ENCODE results near the gene ARMCX4. TPM values are rescaled to one million over a fixed set of nuclear protein-coding genes. Genes with fewer than 3 reads are reported as not detected.

The ARMCX4 gene
- total and polyA plus RNA-seq, 2 of the 8 experiments (the other 6 are each of a cell fraction or from before 2014, with no cell fraction given) = 3.7 to 14.5 TPM

- no peaks in the 10 kb centered on the region for H3K23me2 ChIP-seq (ENCODE audit: low read depth, low read length)
- no peak for DNase-seq (ENCODE audit: low read depth in 1 of 2, low spot score in 2 of 2)
- no peaks in the 10 kb centered on the region for H3K9me3 ChIP-seq (ENCODE audit: insufficient read depth in 2 of 2, low read depth in 1 of 2, low read length in 1 of 2)
- no peaks in the 10 kb centered on the region for H3K4me1 ChIP-seq (replicated peaks in 1 of 4; ENCODE audit: control insufficient read depth in 3 of 4, insufficient read depth in 4 of 4, low read length in 3 of 4)
- H2BK12ac ChIP-seq (ENCODE audit: low read depth, low read length) = no peak overlapping the region
- no peak overlapping the region for H3K4ac ChIP-seq (replicated peaks; ENCODE audit: insufficient read length, low read depth, low read length)
- H3K36me3 ChIP-seq (ENCODE audit: control insufficient read depth in 2 of 4, insufficient read depth in 4 of 4, low read length in 3 of 4) = no peaks in the 10 kb centered on the region
- no peak overlapping the region for H2BK120ac ChIP-seq (replicated peaks; ENCODE audit: low read depth, low read length)
- H2BK20ac ChIP-seq (ENCODE audit: low read length) = no peak overlapping the region
- H4K20me1 ChIP-seq (replicated peaks in 1 of 2; ENCODE audit: control insufficient read depth in 1 of 2, insufficient read depth in 2 of 2, low read length in 2 of 2) = no peaks in the 10 kb centered on the region
- H2AK5ac ChIP-seq (ENCODE audit: low read depth, low read length) = no peak overlapping the region
- H3K56ac ChIP-seq (replicated peaks; ENCODE audit: insufficient read length, low read depth, low read length) = no peak overlapping the region
- H3K27me3 ChIP-seq (replicated peaks in 1 of 4; ENCODE audit: control insufficient read depth in 3 of 4, extremely low read depth in 1 of 4, insufficient read depth in 3 of 4, low read length in 3 of 4) = no peaks in the 10 kb centered on the region
- H3K14ac ChIP-seq (ENCODE audit: insufficient read length) = no peak overlapping the region
- H3K4me2 ChIP-seq (ENCODE audit: insufficient read depth in 1 of 2, low read depth in 2 of 2, low read length in 2 of 2) = no peak overlapping the region
- ChIA-PET POLR2A (ENCODE audit: partially characterized antibody) (no interaction called here), CTCF (ENCODE audit: partially characterized antibody) (interaction anchor here (0.6 kb wide), 1 partner anchor 21 kb away, joined by 3 read pairs; no protein-coding TSS in a partner anchor)
- no peak overlapping the region for H2AFZ ChIP-seq (ENCODE audit: low read length)
- no peak overlapping the region for H2BK15ac ChIP-seq (ENCODE audit: low read length)
- H4K8ac ChIP-seq (ENCODE audit: extremely low read depth, insufficient read depth, low read length) = no peak overlapping the region
- no peak overlapping the region for H3K4me3 ChIP-seq (ENCODE audit: extremely low read depth in 1 of 4, insufficient read depth in 2 of 4, low read depth in 3 of 4, low read length in 4 of 4)
- no peak overlapping the region for H4K91ac ChIP-seq (replicated peaks; ENCODE audit: insufficient read length, low read length)
- TF ChIP-seq TCF12 (IDR thresholded peaks at IDR 0.05; ENCODE audit: low read depth, low read length) = no peak
- no peak for TF ChIP-seq USF2 (IDR thresholded peaks at IDR 0.05; ENCODE audit: low read length)
- TF ChIP-seq CTCF (IDR thresholded peaks at IDR 0.05; ENCODE audit: control extremely low read depth in 1 of 3, insufficient read depth in 1 of 3, low read depth in 1 of 3, low read length in 3 of 3) = no peak
- TF ChIP-seq SIX5 (IDR thresholded peaks at IDR 0.05; ENCODE audit: low read depth, low read length) = no peak
- TF ChIP-seq BACH1 (IDR thresholded peaks at IDR 0.05; ENCODE audit: low read length) = no peak
- no peak for TF ChIP-seq CHD2 (IDR thresholded peaks at IDR 0.05; ENCODE audit: low read length)
- no peak for TF ChIP-seq CEBPB (IDR thresholded peaks at IDR 0.05; ENCODE audit: low read depth, low read length)
- no peak for TF ChIP-seq BRCA1 (IDR thresholded peaks at IDR 0.05; ENCODE audit: low read depth, low read length)
- TF ChIP-seq TBP (IDR thresholded peaks at IDR 0.05; ENCODE audit: low read depth, low read length) = no peak
- H3K79me2 ChIP-seq (ENCODE audit: control insufficient read depth in 1 of 2, insufficient read depth in 2 of 2, low read length in 2 of 2) = no peaks in the 10 kb centered on the region
- no peak overlapping the region for H3K9ac ChIP-seq (replicated peaks in 1 of 4; ENCODE audit: extremely low read depth in 1 of 4, low read depth in 3 of 4, low read length in 3 of 4)
- FAIRE-seq = no peak
- no peak overlapping the region for H3K27ac ChIP-seq (ENCODE audit: low read depth, low read length)
- no peaks in the 10 kb centered on the region for H3K79me1 ChIP-seq (ENCODE audit: low read depth, low read length)
- WGBS, 2 experiments (ENCODE audit: extremely low coverage in 1 of 2, insufficient coverage in 1 of 2, insufficient read length in 1 of 2, insufficient replicate concordance in 2 of 2, low coverage in 1 of 2, low lambda C conversion rate in 2 of 2, missing lambda C conversion rate in 1 of 2) = 93% methylated on average over 4 of the region's 4 CpGs; no CpG with 5 or more reads in 1 of the 2 experiments
- no peak overlapping the region for H4K5ac ChIP-seq (ENCODE audit: insufficient read length, low read depth, low read length)
- no peak overlapping the region for H2BK5ac ChIP-seq (ENCODE audit: low read depth, low read length)
- no peak overlapping the region for H3K23ac ChIP-seq (ENCODE audit: insufficient read length)
- H3K18ac ChIP-seq (ENCODE audit: extremely low read depth, low read length) = no peak overlapping the region
Observed at GRCh38 chrX:101507986-101508385, 22.7 kb downstream of the ARMCX4 start.

Data from H1 (cell line).